T-helper 2 cell treated with Interferon-gamma antibody and Interleukin-4, amounts not matched to agents 100 ng/mL and 5 ng/mL, for 36 hours (primary cell): ENCODE measurements around the gene AADACL2. TPM values are rescaled to one million over a fixed set of nuclear protein-coding genes. Genes with fewer than 3 reads are reported as not detected.

Experiments used
- intact Hi-C: fragments of 100-400 bp; cut with micrococcal nuclease; formaldehyde crosslinking; loops from one replicate; pipeline ENCODE4 v1.15.1; 2023
- total RNA-seq: library from RNA; stranded (reverse); gene quantifications from 2 replicates; pipeline ENCODE4 v1.2.3, GENCODE V29; 2022

AADACL2 gene
- total RNA-seq, 1 donor from 2014 or later, result not detected

- intact Hi-C loops, result no loop called here
These were observed 66.7 kb downstream of the AADACL2 start for GRCh38 chr3:151800431-151800830.

- intact Hi-C loops, result no loop called here
These were observed 70.5 kb downstream of the AADACL2 start for GRCh38 chr3:151804267-151804666.

- intact Hi-C loops, result no loop called here
These were observed 73.1 kb downstream of the AADACL2 start for GRCh38 chr3:151806838-151807237.

Other genes with a start within 250 kb of the AADACL2 start
- not detected in 2 replicates for gene AADAC, start 80.2 kb downstream of the AADACL2 start, total RNA-seq
- not detected in 2 replicates for gene SUCNR1, start 139.7 kb downstream of the AADACL2 start, total RNA-seq